Measurements from ENCODE around the gene MZT2B. TPM values are rescaled to one million over a fixed set of nuclear protein-coding genes. Genes with fewer than 3 reads are reported as not detected.
"Not testable (repeated sequence)": the region's sequence is repeated elsewhere in the genome, so short reads cannot be mapped to it uniquely, and the experiment has no call there.

Gene MZT2B
- total RNA-seq, 2 experiments from 2014 or later = 414 to 422 TPM

GRCh38 chr2:130169163-130169562, 12.9 kb upstream of the MZT2B start:
- ChIA-PET CTCF (interaction anchor here (0.9 to 1.7 kb wide), 2 partner anchors 11 to 12 kb away, joined by 3 to 6 read pairs; partner anchors contain the start of gene SMPD4), POLR2A (interaction anchor here (0.7 to 2.5 kb wide), 2 partner anchors 11 to 1714 kb away, joined by 4 to 18 read pairs; partner anchors contain the start of genes MZT2B and SMPD4)
- Mint-ChIP-seq H3K36me3 (ENCODE audit: low read depth) (peaks cover 62% of the 10 kb centered on the region), H3K27ac (peak overlapping the region; percentile 61), H3K4me3 (peak overlapping the region; percentile 4), H3K4me1 (peaks cover 37% of the 10 kb centered on the region)
- H3K27me3 Mint-ChIP-seq, DNase-seq, H3K9me3 Mint-ChIP-seq: not testable (repeated sequence)

- H3K9me3 Mint-ChIP-seq = no peaks in the 10 kb centered on the region
- H3K36me3 Mint-ChIP-seq (ENCODE audit: low read depth) = peaks cover 55% of the 10 kb centered on the region
- peak overlapping the region; percentile 61 for H3K27ac Mint-ChIP-seq
- no peaks in the 10 kb centered on the region for H3K27me3 Mint-ChIP-seq
- no peak for DNase-seq
- CTCF ChIA-PET = interaction anchor here (0.9 to 1.7 kb wide), 2 partner anchors 10 to 11 kb away, joined by 3 to 6 read pairs; partner anchors contain the start of gene SMPD4
- POLR2A ChIA-PET = interaction anchor here (0.7 to 2.5 kb wide), 2 partner anchors 11 to 203 kb away, joined by 4 to 18 read pairs; partner anchors contain the start of genes MZT2B and SMPD4
- H3K4me3 Mint-ChIP-seq = no peak overlapping the region
- peaks cover 42% of the 10 kb centered on the region for H3K4me1 Mint-ChIP-seq
Measured at GRCh38 chr2:130169896-130170295, 12.2 kb upstream of the MZT2B start.

GRCh38 chr2:130174866-130175265, 7.2 kb upstream of the MZT2B start:
- peak overlapping the region; percentile 21 for H3K27ac Mint-ChIP-seq
- DNase-seq, H3K27me3 Mint-ChIP-seq, H3K4me3 Mint-ChIP-seq, CTCF ChIA-PET, H3K9me3 Mint-ChIP-seq, POLR2A ChIA-PET: not testable (repeated sequence)
- H3K36me3 Mint-ChIP-seq (ENCODE audit: low read depth) = peaks cover 40% of the 10 kb centered on the region
- peaks cover 38% of the 10 kb centered on the region for H3K4me1 Mint-ChIP-seq

GRCh38 chr2:130180404-130181324, 1.4 kb upstream of the MZT2B start:
- not testable (repeated sequence) for DNase-seq, H3K9me3 Mint-ChIP-seq, H3K27me3 Mint-ChIP-seq
- Mint-ChIP-seq H3K36me3 (ENCODE audit: low read depth) (peaks cover 17% of the 10 kb centered on the region), H3K4me3 (peak overlapping the region; percentile 92), H3K4me1 (peaks cover 45% of the 10 kb centered on the region), H3K27ac (peak overlapping the region; percentile 93)
- ChIA-PET CTCF (interaction anchor here (0.7 to 2.6 kb wide), 8 partner anchors 11 to 1312 kb away, joined by 3 to 23 read pairs (median 4); partner anchors contain the start of genes IMP4 and PLEKHB2), POLR2A (interaction anchor here (0.8 to 5.0 kb wide), 8 partner anchors 10 to 192 kb away, joined by 3 to 58 read pairs (median 6); partner anchors contain the start of gene IMP4)

GRCh38 chr2:130181325-130181879, 660 bp upstream of the MZT2B start, which contains the start of gene SMPD4:
Gene SMPD4 (minus strand): TSS chr2:130181602. CDS start chr2:130176592, 5,010 bp downstream.
- H3K4me3 Mint-ChIP-seq = peak within 1 kb of the TSS; percentile 92
- DNase-seq = peak; percentile 96
- ChIA-PET CTCF (interaction anchor here (0.7 to 2.6 kb wide), 7 partner anchors 12 to 1312 kb away, joined by 3 to 23 read pairs (median 4); partner anchors contain the start of genes IMP4 and PLEKHB2), POLR2A (interaction anchor here (0.6 to 5.0 kb wide), 11 partner anchors 11 to 193 kb away, joined by 3 to 58 read pairs (median 3); partner anchors contain the start of gene IMP4)
- no peaks in the 10 kb centered on the region for H3K9me3 Mint-ChIP-seq
- H3K27ac Mint-ChIP-seq = peak within 1 kb of the TSS; percentile 93
- H3K27me3 Mint-ChIP-seq = no peaks in the 10 kb centered on the region
- peaks cover 16% of the 10 kb centered on the region for H3K36me3 Mint-ChIP-seq (ENCODE audit: low read depth)
- peaks cover 44% of the 10 kb centered on the region for H3K4me1 Mint-ChIP-seq

GRCh38 chr2:130182826-130183511, 907 bp downstream of the MZT2B start:
- not testable (repeated sequence) for H3K27me3 Mint-ChIP-seq, H3K9me3 Mint-ChIP-seq, DNase-seq
- Mint-ChIP-seq H3K4me3 (peak overlapping the region; percentile 77), H3K4me1 (peaks cover 39% of the 10 kb centered on the region), H3K36me3 (ENCODE audit: low read depth) (peaks cover 14% of the 10 kb centered on the region), H3K27ac (peak overlapping the region; percentile 71)
- ChIA-PET CTCF (interaction anchor here (2.6 kb wide), 1 partner anchor 159 kb away, joined by 23 read pairs; the partner anchor contains the start of gene IMP4), POLR2A (interaction anchor here (0.7 to 5.0 kb wide), 3 partner anchors 10 to 190 kb away, joined by 4 to 58 read pairs (median 10); partner anchors contain the start of gene IMP4)

- Mint-ChIP-seq H3K36me3 (ENCODE audit: low read depth) (peaks cover 11% of the 10 kb centered on the region), H3K9me3 (no peaks in the 10 kb centered on the region), H3K27me3 (no peaks in the 10 kb centered on the region), H3K4me3 (peak overlapping the region; percentile 77), H3K4me1 (peaks cover 35% of the 10 kb centered on the region), H3K27ac (peak overlapping the region; percentile 71)
- ChIA-PET POLR2A (interaction anchor here (1.0 to 5.0 kb wide), 2 partner anchors 153 to 159 kb away, joined by 3 to 58 read pairs; partner anchors contain the start of gene IMP4), CTCF (no interaction called here)
- DNase-seq = no peak
Measured at GRCh38 chr2:130183512-130184373, 1.7 kb downstream of the MZT2B start.

- CTCF ChIA-PET = no interaction called here
- Mint-ChIP-seq H3K4me1 (peaks cover 30% of the 10 kb centered on the region), H3K27ac (peak overlapping the region; percentile 21), H3K9me3 (no peaks in the 10 kb centered on the region), H3K27me3 (no peaks in the 10 kb centered on the region), H3K36me3 (ENCODE audit: low read depth) (peaks cover 12% of the 10 kb centered on the region), H3K4me3 (no peak overlapping the region)
- POLR2A ChIA-PET = interaction anchor here (1.0 kb wide), 1 partner anchor 235 kb away, joined by 4 read pairs; no protein-coding TSS in a partner anchor
- no peak for DNase-seq
Measured at GRCh38 chr2:130185436-130185835, 3.4 kb downstream of the MZT2B start.

GRCh38 chr2:130185896-130186295, 3.8 kb downstream of the MZT2B start:
- peaks cover 13% of the 10 kb centered on the region for H3K36me3 Mint-ChIP-seq (ENCODE audit: low read depth)
- no peak overlapping the region for H3K4me3 Mint-ChIP-seq
- ChIA-PET POLR2A (interaction anchor here (1.0 kb wide), 1 partner anchor 235 kb away, joined by 4 read pairs; no protein-coding TSS in a partner anchor), CTCF (no interaction called here)
- peak overlapping the region; percentile 21 for H3K27ac Mint-ChIP-seq
- H3K27me3 Mint-ChIP-seq = no peaks in the 10 kb centered on the region
- peaks cover 28% of the 10 kb centered on the region for H3K4me1 Mint-ChIP-seq
- no peak for DNase-seq
- H3K9me3 Mint-ChIP-seq = no peaks in the 10 kb centered on the region

GRCh38 chr2:130186391-130186790, 4.3 kb downstream of the MZT2B start:
- no peak for DNase-seq
- Mint-ChIP-seq H3K27me3 (no peaks in the 10 kb centered on the region), H3K4me1 (peaks cover 30% of the 10 kb centered on the region), H3K27ac (no peak overlapping the region), H3K36me3 (ENCODE audit: low read depth) (peaks cover 15% of the 10 kb centered on the region), H3K9me3 (no peaks in the 10 kb centered on the region), H3K4me3 (no peak overlapping the region)
- ChIA-PET POLR2A (interaction anchor here (1.0 kb wide), 2 partner anchors 156 to 236 kb away, joined by 4 read pairs; partner anchors contain the start of gene IMP4), CTCF (no interaction called here)

GRCh38 chr2:130187268-130187667, 5.2 kb downstream of the MZT2B start:
- Mint-ChIP-seq H3K4me1 (peaks cover 34% of the 10 kb centered on the region), H3K36me3 (ENCODE audit: low read depth) (peaks cover 20% of the 10 kb centered on the region), H3K4me3 (no peak overlapping the region), H3K9me3 (no peaks in the 10 kb centered on the region), H3K27ac (no peak overlapping the region), H3K27me3 (no peaks in the 10 kb centered on the region)
- CTCF ChIA-PET = no interaction called here
- POLR2A ChIA-PET = interaction anchor here (1.0 kb wide), 1 partner anchor 155 kb away, joined by 4 read pairs; the partner anchor contains the start of gene IMP4
- DNase-seq = no peak

Measured in activated CD4-positive, alpha-beta memory T cell treated with anti-CD3 and anti-CD28 coated beads, Interleukin-2, amount 10 ng/mL, durations not matched to agents 7 days and 5 days (primary cell).